HCT116 (cell line): ENCODE results near the gene GPR22. TPM values are rescaled to one million over a fixed set of nuclear protein-coding genes. Genes with fewer than 3 reads are reported as not detected.

Experiments
- ATAC-seq: fragments of 200-7000 bp; cut with Tn5 transposase; 2 replicates; pipeline ENCODE4 v1.9.1; 2020; ENCODE audit warnings: mild to moderate bottlenecking, moderate library complexity
- BruUV-seq: library from RNA; stranded (reverse); fragments of 400-500 nt; replicated peaks from 2 replicates; lab custom pipeline; 2021; lab: Mats Ljungman, UMichigan
- CTCF ChIA-PET: fragments of 300-600 bp; sonication (Branson Sonifier 250); formaldehyde crosslinking; loops from one replicate; lab custom pipeline; 2021; ENCODE audit warnings: antibody characterized with exemption; lab: Charles Lee
- POLR2A ChIA-PET: fragments of 300-600, 350-600 bp; sonication (Branson Sonifier 250); formaldehyde crosslinking; loops from one replicate; lab custom pipeline; 2021; ENCODE audit warnings: antibody characterized with exemption; lab: Charles Lee
- RAD21 ChIA-PET, 2 experiments: fragments of 300-600 bp; sonication (Branson Sonifier 250); formaldehyde crosslinking; loops; one replicate each; lab custom pipeline; 2023; ENCODE audit warnings: low total read pairs in 2 of 2; ENCODE audit not compliant: uncharacterized antibody in 2 of 2, unreplicated experiment in 2 of 2, low non-redundant PET in 1 of 2; lab: Charles Lee
- DNase-seq: peaks from one replicate; pipeline ENCODE4 v3.0.0-alpha.2; 2010; ENCODE audit warnings: low read depth, low spot score
- H2AFZ ChIP-seq: fragments of 200-600 bp; shearing (Covaris generic), sonication (generic); 2 replicates; pipeline ENCODE4 v1.6.1; 2017; ENCODE audit warnings: low read depth, mixed run types, mixed read lengths, antibody characterized with exemption, low read length; ENCODE audit not compliant: poor library complexity, severe bottlenecking
- H3K27ac ChIP-seq: 2 replicates; pipeline ENCODE4 v1.5.1; 2012; ENCODE audit warnings: low read depth, low read length
- H3K27me3 ChIP-seq: fragments of 200-600 bp; sonication (generic); 2 replicates; pipeline ENCODE4 v1.6.1; 2016; ENCODE audit warnings: mixed run types, low read length, mixed read lengths; ENCODE audit not compliant: insufficient read depth
- H3K36me3 ChIP-seq, 2 experiments: fragments of 200-500 bp in 1 of 2; fragments of 200-600 bp in 1 of 2; sonication (Bioruptor generic) in 1 of 2; sonication (generic) in 1 of 2; 2 replicates each; pipeline versions ENCODE4 v1.5.1 to v1.6.1; 2014 to 2016; ENCODE audit warnings: low read length in 2 of 2, inconsistent platforms in 1 of 2, mixed read lengths in 1 of 2, mixed run types in 1 of 2; ENCODE audit not compliant: insufficient read depth in 2 of 2, control insufficient read depth in 1 of 2
- H3K4me1 ChIP-seq, 2 experiments: fragments of 200-600 bp in 1 of 2; sonication (generic) in 1 of 2; 2 replicates each; pipeline versions ENCODE4 v1.5.1 to v1.6.1; 2012 to 2017; ENCODE audit warnings: low read length in 2 of 2, inconsistent platforms in 1 of 2, mild to moderate bottlenecking in 1 of 2, mixed read lengths in 1 of 2, mixed run types in 1 of 2, moderate library complexity in 1 of 2; ENCODE audit not compliant: insufficient read depth in 2 of 2, control insufficient read depth in 1 of 2
- H3K4me2 ChIP-seq: fragments of 200-600 bp; sonication (generic); 2 replicates; pipeline ENCODE4 v1.6.1; 2017; ENCODE audit warnings: mixed run types, low read length, mixed read lengths
- H3K4me3 ChIP-seq, 2 experiments: fragments of 200-600 bp in 1 of 2; sonication (generic) in 1 of 2; replicated peaks in 1 of 2; 2 replicates each; pipeline ENCODE4 v1.5.1; 2011 to 2016; ENCODE audit warnings: low read length in 2 of 2, control low read depth in 1 of 2, low read depth in 1 of 2, mild to moderate bottlenecking in 1 of 2, mixed read lengths in 1 of 2, mixed run types in 1 of 2
- H3K79me2 ChIP-seq: fragments of 200-600 bp; sonication (generic); 2 replicates; pipeline ENCODE4 v1.6.1; 2017; ENCODE audit warnings: mild to moderate bottlenecking, mixed run types, low read length, moderate library complexity, mixed read lengths; ENCODE audit not compliant: insufficient read depth
- H3K9ac ChIP-seq: fragments of 200-600 bp; sonication (generic); 2 replicates; pipeline ENCODE4 v1.6.1; 2016; ENCODE audit warnings: low read length, mixed read lengths
- H3K9me2 ChIP-seq: fragments of 200-600 bp; sonication (generic), shearing (Covaris generic); 2 replicates; pipeline ENCODE4 v1.6.1; 2017; ENCODE audit warnings: mixed run types, mild to moderate bottlenecking, moderate library complexity; ENCODE audit not compliant: insufficient read depth
- H3K9me3 ChIP-seq, 2 experiments: fragments of 200-500 bp in 1 of 2; fragments of 200-600 bp in 1 of 2; sonication (Bioruptor generic) in 1 of 2; sonication (generic) in 1 of 2; 2 replicates each; pipeline ENCODE4 v1.6.1; 2014 to 2017; ENCODE audit warnings: low read length in 2 of 2, mixed read lengths in 2 of 2, inconsistent platforms in 1 of 2, low read depth in 1 of 2, mild to moderate bottlenecking in 1 of 2, mixed run types in 1 of 2, moderate library complexity in 1 of 2; ENCODE audit not compliant: control insufficient read depth in 1 of 2, insufficient read depth in 1 of 2
- H4K20me1 ChIP-seq: fragments of 200-600 bp; sonication (generic), shearing (Covaris generic); 2 replicates; pipeline ENCODE4 v1.6.1; 2017; ENCODE audit warnings: mixed run types, mild to moderate bottlenecking, moderate library complexity; ENCODE audit not compliant: insufficient read depth
- CBX3 ChIP-seq: IDR thresholded peaks from 2 replicates; pipeline ENCODE4 v1.6.1; 2012; ENCODE audit warnings: low read depth
- EGR1 ChIP-seq: IDR thresholded peaks from 2 replicates; pipeline ENCODE4 v1.6.1; 2012; ENCODE audit warnings: low read depth
- ELF1 ChIP-seq: IDR thresholded peaks from 2 replicates; pipeline ENCODE4 v1.6.1; 2012; ENCODE audit warnings: low read depth, borderline replicate concordance
- EZH2 ChIP-seq: fragments of 200-600 bp; sonication (generic); IDR thresholded peaks from 2 replicates; pipeline ENCODE4 v1.6.1; 2017; ENCODE audit warnings: antibody characterized with exemption, mixed run types
- EZH2phosphoT487 ChIP-seq: fragments of 200-600 bp; IDR thresholded peaks from 2 replicates; pipeline ENCODE4 v1.6.1; 2018; ENCODE audit warnings: antibody characterized with exemption, borderline replicate concordance
- FOSL1 ChIP-seq: IDR thresholded peaks from 2 replicates; pipeline ENCODE4 v1.6.1; 2012; ENCODE audit warnings: low read depth
- JUND ChIP-seq: IDR thresholded peaks from 2 replicates; pipeline ENCODE4 v1.6.1; 2012
- POLR2A ChIP-seq: IDR thresholded peaks from 2 replicates; pipeline ENCODE4 v1.7.0; 2011; ENCODE audit warnings: borderline replicate concordance; ENCODE audit not compliant: insufficient read depth, insufficient read length; ENCODE audit errors: extremely low read depth
- POLR2AphosphoS5 ChIP-seq: IDR thresholded peaks from 2 replicates; pipeline ENCODE4 v1.6.1; 2011; ENCODE audit warnings: mild to moderate bottlenecking, low read depth, low read length, moderate library complexity
- RAD21 ChIP-seq: IDR thresholded peaks from 2 replicates; pipeline ENCODE4 v1.6.1; 2012; ENCODE audit warnings: low read depth, mild to moderate bottlenecking
- SP1 ChIP-seq: IDR thresholded peaks from 2 replicates; pipeline ENCODE4 v1.6.1; 2012; ENCODE audit warnings: low read depth
- YY1 ChIP-seq: IDR thresholded peaks from 2 replicates; pipeline ENCODE4 v1.6.1; 2011; ENCODE audit warnings: low read length, low read depth, moderate library complexity, mild to moderate bottlenecking; ENCODE audit not compliant: insufficient replicate concordance; ENCODE audit errors: extremely low read depth
- ZNF274 ChIP-seq: fragments of 200-500 bp; sonication (Bioruptor generic); IDR thresholded peaks from 2 replicates; pipeline ENCODE4 v1.6.1; 2014; ENCODE audit warnings: mild to moderate bottlenecking, low read depth, low read length, inconsistent platforms
- intact Hi-C: fragments of 100-400 bp; cut with micrococcal nuclease; formaldehyde crosslinking; loops from 2 replicates; pipeline ENCODE4 v1.10.0; 2022
- total RNA-seq: library from RNA; stranded (reverse); gene quantifications from one replicate; pipeline ENCODE4 v1.2.1, GENCODE V29; 2021; ENCODE audit not compliant: unreplicated experiment
- TF ChIP-seq, protein P1 (sequence below): IDR thresholded peaks from 2 replicates; pipeline ENCODE4 v1.6.1; 2012
- TF ChIP-seq, protein P2 (sequence below): IDR thresholded peaks from 2 replicates; pipeline ENCODE4 v1.6.1; 2012; ENCODE audit warnings: low read depth
- TF ChIP-seq, protein P3 (sequence below), 3 experiments: fragments of 200-600 bp in 1 of 3; sonication (generic) in 1 of 3; IDR thresholded peaks in 2 of 3; conservative IDR thresholded peaks in 1 of 3; 2 replicates each; pipeline ENCODE4 v1.5.1; 2012 to 2017; ENCODE audit warnings: low read depth in 2 of 3, low read length in 2 of 3, antibody characterized with exemption in 1 of 3, borderline replicate concordance in 1 of 3, control low read depth in 1 of 3, mild to moderate bottlenecking in 1 of 3, mixed read lengths in 1 of 3, mixed run types in 1 of 3, moderate library complexity in 1 of 3; ENCODE audit not compliant: insufficient read depth in 1 of 3
- TF ChIP-seq, protein P4 (sequence below): IDR thresholded peaks from 2 replicates; pipeline ENCODE4 v1.6.1; 2011; ENCODE audit warnings: mild to moderate bottlenecking, low read length, moderate library complexity; ENCODE audit not compliant: insufficient replicate concordance; ENCODE audit errors: extremely low read depth
- TF ChIP-seq, protein P5 (sequence below): IDR thresholded peaks from 2 replicates; pipeline ENCODE4 v1.6.1; 2012

The GPR22 gene
- total RNA-seq, 1 experiment from 2014 or later, result not detected

DNA sequence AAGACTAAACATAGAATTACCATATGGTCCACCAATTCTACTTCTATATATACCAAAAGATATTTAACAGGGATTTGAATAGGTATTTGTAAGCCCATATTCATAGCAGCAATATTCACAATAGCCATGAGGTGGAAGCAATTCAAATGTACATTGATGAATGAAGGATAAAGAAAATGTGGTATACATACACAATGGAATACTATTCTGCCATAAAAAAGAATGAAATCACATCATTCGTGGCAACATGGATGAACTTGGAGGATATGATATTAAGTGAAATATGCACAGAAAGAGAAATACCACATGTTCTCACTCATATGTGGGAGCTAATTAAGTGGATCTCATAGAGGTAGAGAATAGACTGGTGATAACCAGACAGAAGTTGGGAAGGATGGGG is 34.1 kb upstream of the GPR22 start:
- H3K36me3 ChIP-seq, result no peaks in the 10 kb centered on the region
- no peaks in the 10 kb centered on the region for H4K20me1 ChIP-seq
- no peak for DNase-seq
- no peak for ATAC-seq
- H3K9me2 ChIP-seq, result no peaks in the 10 kb centered on the region
- no peaks in the 10 kb centered on the region for H3K27me3 ChIP-seq
- TF ChIP-seq ELF1, result no peak
- no peak for TF ChIP-seq CBX3
- no peak for TF ChIP-seq ZNF274
- TF ChIP-seq EZH2phosphoT487, result no peak
- TF ChIP-seq JUND, result no peak
- TF ChIP-seq, protein P1, sequence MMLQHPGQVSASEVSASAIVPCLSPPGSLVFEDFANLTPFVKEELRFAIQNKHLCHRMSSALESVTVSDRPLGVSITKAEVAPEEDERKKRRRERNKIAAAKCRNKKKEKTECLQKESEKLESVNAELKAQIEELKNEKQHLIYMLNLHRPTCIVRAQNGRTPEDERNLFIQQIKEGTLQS, result no peak
- no peak for TF ChIP-seq RAD21
- TF ChIP-seq, protein P2, sequence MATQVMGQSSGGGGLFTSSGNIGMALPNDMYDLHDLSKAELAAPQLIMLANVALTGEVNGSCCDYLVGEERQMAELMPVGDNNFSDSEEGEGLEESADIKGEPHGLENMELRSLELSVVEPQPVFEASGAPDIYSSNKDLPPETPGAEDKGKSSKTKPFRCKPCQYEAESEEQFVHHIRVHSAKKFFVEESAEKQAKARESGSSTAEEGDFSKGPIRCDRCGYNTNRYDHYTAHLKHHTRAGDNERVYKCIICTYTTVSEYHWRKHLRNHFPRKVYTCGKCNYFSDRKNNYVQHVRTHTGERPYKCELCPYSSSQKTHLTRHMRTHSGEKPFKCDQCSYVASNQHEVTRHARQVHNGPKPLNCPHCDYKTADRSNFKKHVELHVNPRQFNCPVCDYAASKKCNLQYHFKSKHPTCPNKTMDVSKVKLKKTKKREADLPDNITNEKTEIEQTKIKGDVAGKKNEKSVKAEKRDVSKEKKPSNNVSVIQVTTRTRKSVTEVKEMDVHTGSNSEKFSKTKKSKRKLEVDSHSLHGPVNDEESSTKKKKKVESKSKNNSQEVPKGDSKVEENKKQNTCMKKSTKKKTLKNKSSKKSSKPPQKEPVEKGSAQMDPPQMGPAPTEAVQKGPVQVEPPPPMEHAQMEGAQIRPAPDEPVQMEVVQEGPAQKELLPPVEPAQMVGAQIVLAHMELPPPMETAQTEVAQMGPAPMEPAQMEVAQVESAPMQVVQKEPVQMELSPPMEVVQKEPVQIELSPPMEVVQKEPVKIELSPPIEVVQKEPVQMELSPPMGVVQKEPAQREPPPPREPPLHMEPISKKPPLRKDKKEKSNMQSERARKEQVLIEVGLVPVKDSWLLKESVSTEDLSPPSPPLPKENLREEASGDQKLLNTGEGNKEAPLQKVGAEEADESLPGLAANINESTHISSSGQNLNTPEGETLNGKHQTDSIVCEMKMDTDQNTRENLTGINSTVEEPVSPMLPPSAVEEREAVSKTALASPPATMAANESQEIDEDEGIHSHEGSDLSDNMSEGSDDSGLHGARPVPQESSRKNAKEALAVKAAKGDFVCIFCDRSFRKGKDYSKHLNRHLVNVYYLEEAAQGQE, result no peak
- TF ChIP-seq FOSL1, result no peak
- TF ChIP-seq, protein P3, sequence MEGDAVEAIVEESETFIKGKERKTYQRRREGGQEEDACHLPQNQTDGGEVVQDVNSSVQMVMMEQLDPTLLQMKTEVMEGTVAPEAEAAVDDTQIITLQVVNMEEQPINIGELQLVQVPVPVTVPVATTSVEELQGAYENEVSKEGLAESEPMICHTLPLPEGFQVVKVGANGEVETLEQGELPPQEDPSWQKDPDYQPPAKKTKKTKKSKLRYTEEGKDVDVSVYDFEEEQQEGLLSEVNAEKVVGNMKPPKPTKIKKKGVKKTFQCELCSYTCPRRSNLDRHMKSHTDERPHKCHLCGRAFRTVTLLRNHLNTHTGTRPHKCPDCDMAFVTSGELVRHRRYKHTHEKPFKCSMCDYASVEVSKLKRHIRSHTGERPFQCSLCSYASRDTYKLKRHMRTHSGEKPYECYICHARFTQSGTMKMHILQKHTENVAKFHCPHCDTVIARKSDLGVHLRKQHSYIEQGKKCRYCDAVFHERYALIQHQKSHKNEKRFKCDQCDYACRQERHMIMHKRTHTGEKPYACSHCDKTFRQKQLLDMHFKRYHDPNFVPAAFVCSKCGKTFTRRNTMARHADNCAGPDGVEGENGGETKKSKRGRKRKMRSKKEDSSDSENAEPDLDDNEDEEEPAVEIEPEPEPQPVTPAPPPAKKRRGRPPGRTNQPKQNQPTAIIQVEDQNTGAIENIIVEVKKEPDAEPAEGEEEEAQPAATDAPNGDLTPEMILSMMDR (IDR thresholded peaks at IDR 0.05 in 2 of 3, conservative IDR thresholded peaks at IDR 0.05 in 1 of 3; ENCODE audit: borderline replicate concordance in 1 of 3, insufficient read depth in 1 of 3, low read depth in 2 of 3, low read length in 2 of 3), result no peak
- TF ChIP-seq, protein P4, sequence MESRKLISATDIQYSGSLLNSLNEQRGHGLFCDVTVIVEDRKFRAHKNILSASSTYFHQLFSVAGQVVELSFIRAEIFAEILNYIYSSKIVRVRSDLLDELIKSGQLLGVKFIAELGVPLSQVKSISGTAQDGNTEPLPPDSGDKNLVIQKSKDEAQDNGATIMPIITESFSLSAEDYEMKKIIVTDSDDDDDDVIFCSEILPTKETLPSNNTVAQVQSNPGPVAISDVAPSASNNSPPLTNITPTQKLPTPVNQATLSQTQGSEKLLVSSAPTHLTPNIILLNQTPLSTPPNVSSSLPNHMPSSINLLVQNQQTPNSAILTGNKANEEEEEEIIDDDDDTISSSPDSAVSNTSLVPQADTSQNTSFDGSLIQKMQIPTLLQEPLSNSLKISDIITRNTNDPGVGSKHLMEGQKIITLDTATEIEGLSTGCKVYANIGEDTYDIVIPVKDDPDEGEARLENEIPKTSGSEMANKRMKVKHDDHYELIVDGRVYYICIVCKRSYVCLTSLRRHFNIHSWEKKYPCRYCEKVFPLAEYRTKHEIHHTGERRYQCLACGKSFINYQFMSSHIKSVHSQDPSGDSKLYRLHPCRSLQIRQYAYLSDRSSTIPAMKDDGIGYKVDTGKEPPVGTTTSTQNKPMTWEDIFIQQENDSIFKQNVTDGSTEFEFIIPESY, result no peak
- no peak for TF ChIP-seq POLR2AphosphoS5
- TF ChIP-seq POLR2A, result no peak
- no peak for TF ChIP-seq EZH2
- TF ChIP-seq YY1, result no peak
- TF ChIP-seq, protein P5, sequence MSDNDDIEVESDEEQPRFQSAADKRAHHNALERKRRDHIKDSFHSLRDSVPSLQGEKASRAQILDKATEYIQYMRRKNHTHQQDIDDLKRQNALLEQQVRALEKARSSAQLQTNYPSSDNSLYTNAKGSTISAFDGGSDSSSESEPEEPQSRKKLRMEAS, result no peak
- no peak for TF ChIP-seq EGR1
- no peak for TF ChIP-seq SP1
- H3K4me3 ChIP-seq, result no peak overlapping the region
- no peaks in the 10 kb centered on the region for H3K4me1 ChIP-seq
- BruUV-seq, result no TSS peak
- H3K9me3 ChIP-seq, result no peaks in the 10 kb centered on the region
- no peak overlapping the region for H3K27ac ChIP-seq
- CTCF ChIA-PET, result no interaction called here
- intact Hi-C loops, result no loop called here
- H3K9ac ChIP-seq, result no peak overlapping the region
- H3K79me2 ChIP-seq, result no peaks in the 10 kb centered on the region
- H2AFZ ChIP-seq, result no peak overlapping the region
- H3K4me2 ChIP-seq, result no peak overlapping the region
- POLR2A ChIA-PET, result no interaction called here
- RAD21 ChIA-PET, result no interaction called here
